Measurements from ENCODE around the gene LY6G5C. TPM values are rescaled to one million over a fixed set of nuclear protein-coding genes. Genes with fewer than 3 reads are reported as not detected.

Gene LY6G5C
- total and polyA plus RNA-seq, 7 donors, result 0.75 to 3.2 (median 2.1) TPM

DNA sequence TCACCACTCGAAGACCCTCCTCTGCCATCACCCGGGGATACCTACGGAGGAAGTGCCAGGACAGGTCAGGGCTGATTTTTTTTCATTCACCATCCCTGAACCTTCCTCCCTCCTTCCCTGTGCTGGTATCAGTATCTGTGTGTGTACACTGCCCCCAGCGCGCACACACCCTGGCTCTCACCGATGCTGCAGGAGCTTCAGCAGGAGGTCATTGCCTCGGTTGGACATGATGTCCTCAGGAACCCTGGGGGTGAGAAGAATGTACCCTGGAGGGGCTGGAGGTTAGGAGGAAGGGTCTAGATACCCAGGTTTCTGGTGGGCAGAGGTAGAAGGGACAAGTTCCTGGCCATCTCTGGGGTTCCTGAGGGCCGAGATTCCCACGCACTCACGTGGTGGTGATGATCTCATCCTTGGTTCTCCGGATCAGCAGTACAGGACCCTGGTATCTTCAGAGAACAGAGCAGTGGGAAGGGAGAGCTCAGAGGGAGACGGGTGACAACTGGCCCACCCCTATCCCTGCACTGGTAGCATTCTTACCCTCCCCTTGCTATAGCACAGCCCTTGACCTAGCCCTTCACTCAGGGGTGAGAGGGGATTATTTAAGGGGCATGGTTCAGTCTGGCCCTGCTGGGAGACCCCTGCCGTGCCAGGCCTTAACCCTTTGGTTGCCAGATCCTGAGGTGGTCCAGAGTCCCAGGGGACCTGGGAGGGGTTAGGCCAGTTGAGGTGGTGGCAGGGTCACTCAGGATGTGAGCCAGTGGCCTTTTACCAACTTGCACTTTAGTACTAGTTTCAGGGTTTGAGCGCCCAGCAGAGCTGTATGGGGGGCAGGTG lies 7.2 kb upstream of the LY6G5C start:
- no peak overlapping the region for H3K4me3 ChIP-seq
- peaks cover 12 to 91% of the 10 kb centered on the region in 2 donors for H3K36me3 ChIP-seq (ENCODE audit: insufficient read depth in 1 of 2, low read depth in 1 of 2)
- no peak overlapping the region for H3K27ac ChIP-seq
- intact Hi-C loops (cut with DNase I), result loop anchor here (10.0 kb wide), 2 partner anchors 177 to 197 kb away; partner anchors contain the start of gene NEU1 (in 1 of the 2)
- H3K9me3 ChIP-seq, result no peaks in the 10 kb centered on the region
- no peaks in the 10 kb centered on the region for H3K27me3 ChIP-seq (ENCODE audit: insufficient read depth in 3 of 3, low read length in 2 of 3)
- DNase-seq (no peak), ATAC-seq (no peak)
- no peak for TF ChIP-seq CTCF (IDR thresholded peaks at IDR 0.05)
- H3K4me1 ChIP-seq, result no peaks in the 10 kb centered on the region
- 77 to 79% (median 78%) methylated on average over 14 of the region's 14 CpGs for WGBS, 3 donors

- intact Hi-C loops (cut with DNase I), result loop anchor here (10.0 kb wide), 2 partner anchors 177 to 197 kb away; partner anchors contain the start of gene NEU1 (in 1 of the 2)
Measured at GRCh38 chr6:31687321-31687720, 6.5 kb upstream of the LY6G5C start.

DNA sequence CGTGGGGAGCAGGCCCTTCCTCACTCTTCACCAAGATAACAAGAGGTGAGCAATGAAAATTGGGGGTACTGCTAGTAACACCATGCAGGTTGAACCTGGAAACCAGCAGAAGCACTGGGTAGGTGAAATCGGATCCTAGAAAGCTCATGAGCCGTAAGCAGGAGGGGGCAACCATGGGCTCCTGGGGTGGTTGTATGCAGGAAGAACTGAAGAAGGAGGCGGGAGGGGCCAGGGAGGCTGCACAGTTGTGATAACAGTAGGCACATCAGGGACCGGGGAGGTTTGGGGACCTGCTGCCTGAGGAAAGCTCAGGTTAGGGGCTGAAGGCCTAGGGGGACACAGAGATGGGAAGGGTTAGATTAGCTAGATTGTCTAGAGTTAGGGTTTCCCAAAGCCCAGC lies 5.6 kb upstream of the LY6G5C start:
- 62 to 81% (median 71%) methylated on average over 5 of the region's 5 CpGs for whole genome bisulfite sequencing, 3 donors
- no peak for DNase-seq
- no peak overlapping the region for H3K4me3 ChIP-seq
- no peak for ATAC-seq
- no peak for TF ChIP-seq CTCF (IDR thresholded peaks at IDR 0.05)
- no peak overlapping the region for H3K27ac ChIP-seq
- no peaks in the 10 kb centered on the region for H3K27me3 ChIP-seq (ENCODE audit: insufficient read depth in 3 of 3, low read length in 2 of 3)
- intact Hi-C loops (cut with DNase I), result loop anchor here (10.0 kb wide), 2 partner anchors 178 to 198 kb away; partner anchors contain the start of gene NEU1 (in 1 of the 2)
- no peaks in the 10 kb centered on the region for H3K4me1 ChIP-seq
- H3K36me3 ChIP-seq (ENCODE audit: insufficient read depth in 1 of 2, low read depth in 1 of 2), result peaks cover 9 to 75% of the 10 kb centered on the region in 2 donors
- H3K9me3 ChIP-seq, result no peaks in the 10 kb centered on the region

More at GRCh38 chr6:31687321-31687720, 6.5 kb upstream of the LY6G5C start:
- WGBS, 3 donors, result 72 to 81% (median 75%) methylated on average over 8 of the region's 8 CpGs
- Histone ChIP-seq H3K4me1 (no peaks in the 10 kb centered on the region), H3K9me3 (no peaks in the 10 kb centered on the region), H3K4me3 (no peak overlapping the region), H3K27me3 (ENCODE audit: insufficient read depth in 3 of 3, low read length in 2 of 3) (no peaks in the 10 kb centered on the region), H3K36me3 (ENCODE audit: insufficient read depth in 1 of 2, low read depth in 1 of 2) (peaks cover 10 to 84% of the 10 kb centered on the region in 2 donors), H3K27ac (no peak overlapping the region)
- TF ChIP-seq CTCF (IDR thresholded peaks at IDR 0.05), result no peak
- DNase-seq (no peak), ATAC-seq (no peak)

- WGBS, 3 donors, result 68 to 82% (median 71%) methylated on average over 13 of the region's 13 CpGs
- peaks cover 8% of the 10 kb centered on the region for H3K4me1 ChIP-seq
- H3K27me3 ChIP-seq (ENCODE audit: insufficient read depth in 3 of 3, low read length in 2 of 3), result no peaks in the 10 kb centered on the region
- intact Hi-C loops (cut with DNase I), result loop anchor here (5.0 to 10.0 kb wide), 5 partner anchors 84 to 269 kb away; partner anchors contain the start of gene NEU1 (in 1 of the 2)
- H3K4me3 ChIP-seq, result no peak overlapping the region
- TF ChIP-seq CTCF (IDR thresholded peaks at IDR 0.05), result no peak
- H3K36me3 ChIP-seq (ENCODE audit: insufficient read depth in 1 of 2, low read depth in 1 of 2), result peaks cover 0 to 46% of the 10 kb centered on the region in 2 donors
- H3K9me3 ChIP-seq, result no peaks in the 10 kb centered on the region
- ATAC-seq (no peak), DNase-seq (no peak)
- H3K27ac ChIP-seq, result no peak overlapping the region
Measured at GRCh38 chr6:31683591-31683990, 2.7 kb upstream of the LY6G5C start.

Measured in psoas muscle (tissue), 8 donors.